Mesenchymal stem cell (in vitro differentiated cells and primary cell): ENCODE results near the gene LAMA4. TPM values are rescaled to one million over a fixed set of nuclear protein-coding genes. Genes with fewer than 3 reads are reported as not detected.

Experiments
- DNase-seq: peaks from one replicate; pipeline ENCODE4 v3.0.0-alpha.2; 2013
- H2AFZ ChIP-seq: one replicate; pipeline ENCODE4 v1.6.1; 2013; ENCODE audit warnings: low read depth, mild to moderate bottlenecking, control low read depth, inconsistent platforms, low read length, moderate library complexity
- H2AK5ac ChIP-seq: 2 replicates; pipeline ENCODE4 v1.6.1; 2013; ENCODE audit warnings: low read length, moderate library complexity, mild to moderate bottlenecking, inconsistent platforms; ENCODE audit not compliant: severe bottlenecking
- H2BK120ac ChIP-seq: one replicate; pipeline ENCODE4 v1.6.1; 2013; ENCODE audit warnings: low read depth, mild to moderate bottlenecking, inconsistent platforms, low read length, moderate library complexity
- H2BK12ac ChIP-seq, 2 experiments: one replicate each; pipeline ENCODE4 v1.6.1; 2013; ENCODE audit warnings: inconsistent platforms in 2 of 2, low read length in 2 of 2, mild to moderate bottlenecking in 2 of 2, moderate library complexity in 2 of 2, control low read depth in 1 of 2
- H2BK15ac ChIP-seq: one replicate; pipeline ENCODE4 v1.6.1; 2013; ENCODE audit warnings: mild to moderate bottlenecking, low read depth, inconsistent platforms; ENCODE audit not compliant: poor library complexity, severe bottlenecking
- H2BK5ac ChIP-seq: 2 replicates; pipeline ENCODE4 v1.6.1; 2013; ENCODE audit warnings: low read depth, mild to moderate bottlenecking, low read length, control low read depth, inconsistent platforms; ENCODE audit not compliant: poor library complexity, severe bottlenecking
- H3K14ac ChIP-seq, 2 experiments: one replicate each; pipeline ENCODE4 v1.6.1; 2013; ENCODE audit warnings: inconsistent platforms in 2 of 2, low read length in 2 of 2, control low read depth in 1 of 2, mild to moderate bottlenecking in 1 of 2, moderate library complexity in 1 of 2
- H3K18ac ChIP-seq, 2 experiments: one replicate each; pipeline ENCODE4 v1.6.1; 2013; ENCODE audit warnings: inconsistent platforms in 2 of 2, low read length in 2 of 2, control low read depth in 1 of 2, low read depth in 1 of 2, mild to moderate bottlenecking in 1 of 2
- H3K23ac ChIP-seq, 2 experiments: one replicate each; pipeline ENCODE4 v1.6.1; 2013; ENCODE audit warnings: inconsistent platforms in 2 of 2, low read length in 2 of 2, mild to moderate bottlenecking in 2 of 2, moderate library complexity in 2 of 2, control low read depth in 1 of 2
- H3K27ac ChIP-seq: 2 replicates; pipeline ENCODE4 v1.5.1; 2013; ENCODE audit warnings: mild to moderate bottlenecking, moderate library complexity, low read length, control low read depth, inconsistent platforms; ENCODE audit not compliant: poor library complexity, severe bottlenecking
- H3K27me3 ChIP-seq, 2 experiments: 2 replicates each; pipeline versions ENCODE4 v1.6.1 to v1.7.0; 2013; ENCODE audit warnings: low read length in 2 of 2, mild to moderate bottlenecking in 2 of 2, moderate library complexity in 2 of 2, control low read depth in 1 of 2, inconsistent platforms in 1 of 2; ENCODE audit not compliant: control insufficient read depth in 1 of 2, insufficient read depth in 1 of 2
- H3K36me3 ChIP-seq, 2 experiments: 2 replicates each; pipeline versions ENCODE4 v1.6.1 to v1.7.0; 2013; ENCODE audit warnings: low read length in 2 of 2, control low read depth in 1 of 2, inconsistent platforms in 1 of 2, low read depth in 1 of 2, mild to moderate bottlenecking in 1 of 2; ENCODE audit not compliant: insufficient read depth in 2 of 2, control insufficient read depth in 1 of 2
- H3K4ac ChIP-seq, 2 experiments: one replicate each; pipeline ENCODE4 v1.6.1; 2013; ENCODE audit warnings: inconsistent platforms in 2 of 2, low read length in 2 of 2, mild to moderate bottlenecking in 2 of 2, moderate library complexity in 2 of 2, control low read depth in 1 of 2, low read depth in 1 of 2
- H3K4me1 ChIP-seq: 2 replicates; pipeline ENCODE4 v1.6.1; 2013; ENCODE audit warnings: low read depth, low read length, control low read depth; ENCODE audit not compliant: control insufficient read depth, insufficient read depth
- H3K4me2 ChIP-seq: 2 replicates; pipeline ENCODE4 v1.6.1; 2013; ENCODE audit warnings: low read length, mild to moderate bottlenecking, inconsistent platforms; ENCODE audit not compliant: poor library complexity, severe bottlenecking
- H3K4me3 ChIP-seq, 2 experiments: 2 replicates each; pipeline versions ENCODE4 v1.5.1 to v1.7.0; 2013; ENCODE audit warnings: low read length in 2 of 2, mild to moderate bottlenecking in 2 of 2, control low read depth in 1 of 2, low read depth in 1 of 2; ENCODE audit not compliant: insufficient read depth in 1 of 2
- H3K79me1 ChIP-seq: replicated peaks from 2 replicates; pipeline ENCODE4 v1.6.1; 2013; ENCODE audit warnings: mild to moderate bottlenecking, control low read depth, low read length, inconsistent platforms; ENCODE audit not compliant: poor library complexity, severe bottlenecking
- H3K9ac ChIP-seq: 2 replicates; pipeline ENCODE4 v1.7.0; 2013; ENCODE audit warnings: mild to moderate bottlenecking, low read length, moderate library complexity
- H3K9me3 ChIP-seq: 2 replicates; pipeline ENCODE4 v1.7.0; 2013; ENCODE audit warnings: mild to moderate bottlenecking, low read length; ENCODE audit not compliant: control insufficient read depth
- H4K8ac ChIP-seq: one replicate; pipeline ENCODE4 v1.6.1; 2013; ENCODE audit warnings: inconsistent platforms, mild to moderate bottlenecking, low read length, moderate library complexity
- H4K91ac ChIP-seq: one replicate; pipeline ENCODE4 v1.6.1; 2013; ENCODE audit warnings: mild to moderate bottlenecking, low read length, inconsistent platforms
- WGBS: methylation state at CpG from one replicate; pipeline ENCODE4 v1.1.7; 2013; ENCODE audit warnings: mixed read lengths; 5-methylcytosine and 5-hydroxymethylcytosine counted together
- polyA plus RNA-seq, 2 experiments: library from polyadenylated mRNA; stranded (reverse); fragments of 200-250 nt; gene quantifications; one replicate each; pipeline ENCODE4 v1.2.3, GENCODE V29; 2013

The LAMA4 gene, protein sequence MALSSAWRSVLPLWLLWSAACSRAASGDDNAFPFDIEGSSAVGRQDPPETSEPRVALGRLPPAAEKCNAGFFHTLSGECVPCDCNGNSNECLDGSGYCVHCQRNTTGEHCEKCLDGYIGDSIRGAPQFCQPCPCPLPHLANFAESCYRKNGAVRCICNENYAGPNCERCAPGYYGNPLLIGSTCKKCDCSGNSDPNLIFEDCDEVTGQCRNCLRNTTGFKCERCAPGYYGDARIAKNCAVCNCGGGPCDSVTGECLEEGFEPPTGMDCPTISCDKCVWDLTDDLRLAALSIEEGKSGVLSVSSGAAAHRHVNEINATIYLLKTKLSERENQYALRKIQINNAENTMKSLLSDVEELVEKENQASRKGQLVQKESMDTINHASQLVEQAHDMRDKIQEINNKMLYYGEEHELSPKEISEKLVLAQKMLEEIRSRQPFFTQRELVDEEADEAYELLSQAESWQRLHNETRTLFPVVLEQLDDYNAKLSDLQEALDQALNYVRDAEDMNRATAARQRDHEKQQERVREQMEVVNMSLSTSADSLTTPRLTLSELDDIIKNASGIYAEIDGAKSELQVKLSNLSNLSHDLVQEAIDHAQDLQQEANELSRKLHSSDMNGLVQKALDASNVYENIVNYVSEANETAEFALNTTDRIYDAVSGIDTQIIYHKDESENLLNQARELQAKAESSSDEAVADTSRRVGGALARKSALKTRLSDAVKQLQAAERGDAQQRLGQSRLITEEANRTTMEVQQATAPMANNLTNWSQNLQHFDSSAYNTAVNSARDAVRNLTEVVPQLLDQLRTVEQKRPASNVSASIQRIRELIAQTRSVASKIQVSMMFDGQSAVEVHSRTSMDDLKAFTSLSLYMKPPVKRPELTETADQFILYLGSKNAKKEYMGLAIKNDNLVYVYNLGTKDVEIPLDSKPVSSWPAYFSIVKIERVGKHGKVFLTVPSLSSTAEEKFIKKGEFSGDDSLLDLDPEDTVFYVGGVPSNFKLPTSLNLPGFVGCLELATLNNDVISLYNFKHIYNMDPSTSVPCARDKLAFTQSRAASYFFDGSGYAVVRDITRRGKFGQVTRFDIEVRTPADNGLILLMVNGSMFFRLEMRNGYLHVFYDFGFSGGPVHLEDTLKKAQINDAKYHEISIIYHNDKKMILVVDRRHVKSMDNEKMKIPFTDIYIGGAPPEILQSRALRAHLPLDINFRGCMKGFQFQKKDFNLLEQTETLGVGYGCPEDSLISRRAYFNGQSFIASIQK (N-terminal part only)
- 51.1 TPM for polyA plus RNA-seq (2013, experiment 1 of 2)
- 47.5 TPM for polyA plus RNA-seq (2013, experiment 2 of 2)

GRCh38 chr6:112253841-112254816 is at the start of gene LAMA4:
LAMA4 (minus strand) TSS chr6:112254567; CDS start chr6:112254150, 417 bp downstream.
- H3K4ac ChIP-seq, result no peak within 1 kb of the TSS
- peak within 1 kb of the TSS; percentile 31 for H4K91ac ChIP-seq
- no peaks in the 10 kb centered on the region for H3K9me3 ChIP-seq
- peaks cover 0 to 18% of the 10 kb centered on the region in 2 experiments for H3K36me3 ChIP-seq
- peak within 1 kb of the TSS in 1 of 2 experiments; percentile 17 for H2BK12ac ChIP-seq
- H2AK5ac ChIP-seq, result no peak within 1 kb of the TSS
- H3K14ac ChIP-seq, result peak within 1 kb of the TSS in 1 of 2 experiments; percentile 0
- peak within 1 kb of the TSS; percentile 96 for H3K9ac ChIP-seq
- peak; percentile 62 for DNase-seq
- H2BK120ac ChIP-seq, result no peak within 1 kb of the TSS
- peak within 1 kb of the TSS; percentile 11 to 86 for H3K18ac ChIP-seq
- peak within 1 kb of the TSS; percentile 54 to 97 for H3K4me3 ChIP-seq
- peak within 1 kb of the TSS; percentile 91 for H3K4me2 ChIP-seq
- peak within 1 kb of the TSS in 1 of 2 experiments; percentile 78 for H3K23ac ChIP-seq
- WGBS, result 1% methylated on average over 48 of the region's 52 CpGs
- H3K79me1 ChIP-seq, result no peaks in the 10 kb centered on the region
- H2BK5ac ChIP-seq, result no peak within 1 kb of the TSS
- H4K8ac ChIP-seq, result peak within 1 kb of the TSS; percentile 28
- peaks cover 10% of the 10 kb centered on the region for H3K4me1 ChIP-seq
- peak within 1 kb of the TSS; percentile 43 for H2AFZ ChIP-seq
- no peaks in the 10 kb centered on the region for H3K27me3 ChIP-seq
- no peak within 1 kb of the TSS for H3K27ac ChIP-seq
- H2BK15ac ChIP-seq, result peak within 1 kb of the TSS; percentile 9

- Histone ChIP-seq H2BK120ac (no peak overlapping the region), H2BK12ac (no peak overlapping the region), H3K9me3 (no peaks in the 10 kb centered on the region), H3K27ac (no peak overlapping the region), H3K4ac (no peak overlapping the region), H3K4me3 (no peak overlapping the region), H2AK5ac (no peak overlapping the region), H2AFZ (no peak overlapping the region), H4K91ac (no peak overlapping the region), H3K18ac (no peak overlapping the region), H3K36me3 (no peaks in the 10 kb centered on the region), H3K4me2 (no peak overlapping the region), H3K79me1 (no peaks in the 10 kb centered on the region), H3K9ac (no peak overlapping the region), H3K4me1 (peaks cover 5% of the 10 kb centered on the region), H2BK5ac (no peak overlapping the region), H4K8ac (no peak overlapping the region), H3K14ac (no peak overlapping the region), H3K23ac (no peak overlapping the region), H2BK15ac (no peak overlapping the region), H3K27me3 (no peaks in the 10 kb centered on the region)
- 71% methylated on average over 2 of the region's 3 CpGs for WGBS
- DNase-seq, result no peak
Observed at GRCh38 chr6:112302142-112302705, 47.9 kb upstream of the LAMA4 start.

DNA sequence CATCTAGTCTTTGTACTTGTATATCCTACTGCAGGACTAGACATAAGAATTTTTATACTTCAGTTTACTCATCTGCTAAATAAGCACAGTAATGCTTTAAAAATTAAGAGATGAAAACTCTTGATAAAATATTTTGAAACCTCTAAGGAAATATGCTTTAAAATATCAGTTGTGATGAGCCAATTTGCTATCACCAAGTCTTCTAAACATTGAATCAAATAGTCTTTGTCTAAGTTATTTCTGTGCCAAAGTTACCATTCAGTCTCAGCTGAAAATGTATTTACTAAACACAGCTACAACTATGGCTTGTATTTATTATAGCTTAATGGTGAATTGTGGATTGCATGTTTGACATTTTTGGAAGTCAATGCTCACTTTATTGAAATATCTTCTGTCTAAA is 46.5 kb upstream of the LAMA4 start:
- Histone ChIP-seq H2AFZ (no peak overlapping the region), H3K18ac (no peak overlapping the region), H3K79me1 (no peaks in the 10 kb centered on the region), H2BK12ac (no peak overlapping the region), H3K27ac (no peak overlapping the region), H2AK5ac (no peak overlapping the region), H3K9me3 (no peaks in the 10 kb centered on the region), H3K27me3 (no peaks in the 10 kb centered on the region), H2BK120ac (no peak overlapping the region), H3K4ac (no peak overlapping the region), H3K4me2 (no peak overlapping the region), H3K23ac (no peak overlapping the region), H3K4me3 (no peak overlapping the region), H4K91ac (no peak overlapping the region), H2BK5ac (no peak overlapping the region), H3K4me1 (peaks cover 5% of the 10 kb centered on the region), H3K14ac (no peak overlapping the region), H4K8ac (no peak overlapping the region), H2BK15ac (no peak overlapping the region), H3K9ac (no peak overlapping the region), H3K36me3 (no peaks in the 10 kb centered on the region)
- DNase-seq, result no peak
